ENCODE results near the gene PPFIA4. TPM values are rescaled to one million over a fixed set of nuclear protein-coding genes. Genes with fewer than 3 reads are reported as not detected.

Gene PPFIA4
- total and polyA plus RNA-seq, 4 donors = 0.30 to 5.1 (median 0.95) TPM

GRCh38 chr1:203083463-203083921, 57.2 kb downstream of the PPFIA4 start:
- DNase-seq (no peak), ATAC-seq (ENCODE audit: insufficient read depth, low FRiP score) (no peak)
- 90 to 91% methylated on average over 11 of the region's 11 CpGs for WGBS, 2 donors
- H3K4me1 ChIP-seq (ENCODE audit: control insufficient read depth in 5 of 5, insufficient read depth in 5 of 5, low read length in 5 of 5) = no peaks in the 10 kb centered on the region
- no peak for TF ChIP-seq CTCF (IDR thresholded peaks at IDR 0.05; ENCODE audit: control extremely low read depth, extremely low read depth)
- H3K9ac ChIP-seq (ENCODE audit: insufficient read depth in 1 of 2, low read length in 2 of 2) = no peak overlapping the region
- peaks cover 0 to 7% (median 0%) of the 10 kb centered on the region in 3 donors for H3K27me3 ChIP-seq (ENCODE audit: control insufficient read depth in 3 of 3, insufficient read depth in 3 of 3, low read length in 2 of 3)
- no peak overlapping the region for H3K4me3 ChIP-seq
- H3K9me3 ChIP-seq (ENCODE audit: control insufficient read depth in 4 of 4, insufficient read depth in 3 of 4, low read length in 3 of 4) = no peaks in the 10 kb centered on the region
- no peaks in the 10 kb centered on the region for H3K36me3 ChIP-seq (ENCODE audit: control insufficient read depth in 4 of 4, insufficient read depth in 4 of 4, low read length in 4 of 4)
- H3K27ac ChIP-seq (ENCODE audit: low read depth in 1 of 2, low read length in 1 of 2) = no peak overlapping the region

GRCh38 chr1:203084588-203085527, 58.6 kb downstream of the PPFIA4 start:
- 92% methylated on average over 14 of the region's 14 CpGs for WGBS, 2 donors
- H3K4me3 ChIP-seq = no peak overlapping the region
- no peak for ATAC-seq (ENCODE audit: insufficient read depth, low FRiP score)
- H3K9ac ChIP-seq (ENCODE audit: insufficient read depth in 1 of 2, low read length in 2 of 2) = no peak overlapping the region
- no peaks in the 10 kb centered on the region for H3K36me3 ChIP-seq (ENCODE audit: control insufficient read depth in 4 of 4, insufficient read depth in 4 of 4, low read length in 4 of 4)
- DNase-seq = peak in 1 of 3 donors; percentile 29
- H3K4me1 ChIP-seq (ENCODE audit: control insufficient read depth in 5 of 5, insufficient read depth in 5 of 5, low read length in 5 of 5) = no peaks in the 10 kb centered on the region
- H3K27ac ChIP-seq (ENCODE audit: low read depth in 1 of 2, low read length in 1 of 2) = no peak overlapping the region
- H3K9me3 ChIP-seq (ENCODE audit: control insufficient read depth in 4 of 4, insufficient read depth in 3 of 4, low read length in 3 of 4) = no peaks in the 10 kb centered on the region
- TF ChIP-seq CTCF (IDR thresholded peaks at IDR 0.05; ENCODE audit: control extremely low read depth, extremely low read depth) = no peak
- peaks cover 0 to 3% (median 0%) of the 10 kb centered on the region in 3 donors for H3K27me3 ChIP-seq (ENCODE audit: control insufficient read depth in 3 of 3, insufficient read depth in 3 of 3, low read length in 2 of 3)

GRCh38 chr1:203085528-203086406, 59.5 kb downstream of the PPFIA4 start, which contains the start of gene MYOG:
Gene MYOG (minus strand): TSS chr1:203086012. CDS start chr1:203085961, 51 bp downstream.
- no peak within 1 kb of the TSS for H3K27ac ChIP-seq (ENCODE audit: low read depth in 1 of 2, low read length in 1 of 2)
- H3K27me3 ChIP-seq (ENCODE audit: control insufficient read depth in 3 of 3, insufficient read depth in 3 of 3, low read length in 2 of 3) = peaks cover 0 to 3% (median 0%) of the 10 kb centered on the region in 3 donors
- DNase-seq = no peak
- H3K9ac ChIP-seq (ENCODE audit: insufficient read depth in 1 of 2, low read length in 2 of 2) = no peak within 1 kb of the TSS
- no peaks in the 10 kb centered on the region for H3K36me3 ChIP-seq (ENCODE audit: control insufficient read depth in 4 of 4, insufficient read depth in 4 of 4, low read length in 4 of 4)
- no peaks in the 10 kb centered on the region for H3K9me3 ChIP-seq (ENCODE audit: control insufficient read depth in 4 of 4, insufficient read depth in 3 of 4, low read length in 3 of 4)
- TF ChIP-seq CTCF (IDR thresholded peaks at IDR 0.05; ENCODE audit: control extremely low read depth, extremely low read depth) = no peak
- H3K4me1 ChIP-seq (ENCODE audit: control insufficient read depth in 5 of 5, insufficient read depth in 5 of 5, low read length in 5 of 5) = no peaks in the 10 kb centered on the region
- H3K4me3 ChIP-seq = no peak within 1 kb of the TSS
- no peak for ATAC-seq (ENCODE audit: insufficient read depth, low FRiP score)
- 93% methylated on average over 36 of the region's 36 CpGs for WGBS, 2 donors
